DOHH2 (cell line): Measurements from ENCODE around the gene OR8B12.

ENCODE experiments used
- H3F3A ChIP-seq: fragments of 200-600 bp; sonication (generic), shearing (Covaris generic); 2 replicates; pipeline ENCODE4 v1.6.0; 2016; ENCODE audit warnings: antibody characterized with exemption, mild to moderate bottlenecking; ENCODE audit not compliant: control insufficient read depth, insufficient read depth
- H3K27ac ChIP-seq: fragments of 200-600 bp; sonication (generic); 2 replicates; pipeline ENCODE4 v1.5.1; 2014; ENCODE audit warnings: low read depth, mild to moderate bottlenecking, low read length, moderate library complexity
- H3K27me3 ChIP-seq: fragments of 200-600 bp; sonication (generic); 2 replicates; pipeline ENCODE4 v1.6.1; 2014; ENCODE audit warnings: mild to moderate bottlenecking, low read length, mixed read lengths; ENCODE audit not compliant: control insufficient read depth
- H3K36me3 ChIP-seq: fragments of 200-600 bp; sonication (generic); 2 replicates; pipeline ENCODE4 v1.6.1; 2014; ENCODE audit warnings: mild to moderate bottlenecking, low read length, moderate library complexity, mixed read lengths; ENCODE audit not compliant: control insufficient read depth
- H3K4me1 ChIP-seq: fragments of 200-600 bp; sonication (generic); 2 replicates; pipeline ENCODE4 v1.6.1; 2014; ENCODE audit warnings: mild to moderate bottlenecking, low read length, mixed read lengths; ENCODE audit not compliant: control insufficient read depth
- H3K4me2 ChIP-seq: fragments of 200-600 bp; sonication (generic); 2 replicates; pipeline ENCODE4 v1.6.0; 2014; ENCODE audit warnings: mild to moderate bottlenecking, low read length, moderate library complexity
- H3K4me3 ChIP-seq: fragments of 200-600 bp; sonication (generic); 2 replicates; pipeline ENCODE4 v1.5.1; 2014; ENCODE audit warnings: mild to moderate bottlenecking, low read length, mixed read lengths
- H3K79me2 ChIP-seq: fragments of 200-600 bp; sonication (generic); 2 replicates; pipeline ENCODE4 v1.6.1; 2014; ENCODE audit warnings: mild to moderate bottlenecking, low read length, mixed read lengths; ENCODE audit not compliant: control insufficient read depth
- H3K9me2 ChIP-seq: fragments of 200-600 bp; sonication (generic); replicated peaks from 2 replicates; pipeline ENCODE4 v1.6.1; 2014; ENCODE audit warnings: mild to moderate bottlenecking, low read length, mixed read lengths; ENCODE audit not compliant: control insufficient read depth
- H3K9me3 ChIP-seq: fragments of 200-600 bp; sonication (generic); 2 replicates; pipeline ENCODE4 v1.6.1; 2014; ENCODE audit warnings: antibody characterized with exemption, low read length, mixed read lengths; ENCODE audit not compliant: control insufficient read depth, insufficient read depth
- H4K20me1 ChIP-seq: fragments of 200-600 bp; sonication (generic); 2 replicates; pipeline ENCODE4 v1.6.0; 2014; ENCODE audit warnings: low read depth, mild to moderate bottlenecking, antibody characterized with exemption, low read length, moderate library complexity; ENCODE audit not compliant: control insufficient read depth, insufficient read depth
- CTCF ChIP-seq: fragments of 200-600 bp; sonication (generic); IDR thresholded peaks from one replicate; pipeline ENCODE4 v1.5.1; 2014; ENCODE audit warnings: antibody characterized with exemption, mild to moderate bottlenecking, low read depth, low read length; ENCODE audit not compliant: poor library complexity, severe bottlenecking
- EZH2phosphoT487 ChIP-seq: fragments of 200-600 bp; sonication (generic); IDR thresholded peaks from 2 replicates; pipeline ENCODE4 v1.6.1; 2017; ENCODE audit warnings: borderline replicate concordance, mild to moderate bottlenecking, antibody characterized with exemption, low read length, moderate library complexity, mixed read lengths

The OR8B12 gene

DNA sequence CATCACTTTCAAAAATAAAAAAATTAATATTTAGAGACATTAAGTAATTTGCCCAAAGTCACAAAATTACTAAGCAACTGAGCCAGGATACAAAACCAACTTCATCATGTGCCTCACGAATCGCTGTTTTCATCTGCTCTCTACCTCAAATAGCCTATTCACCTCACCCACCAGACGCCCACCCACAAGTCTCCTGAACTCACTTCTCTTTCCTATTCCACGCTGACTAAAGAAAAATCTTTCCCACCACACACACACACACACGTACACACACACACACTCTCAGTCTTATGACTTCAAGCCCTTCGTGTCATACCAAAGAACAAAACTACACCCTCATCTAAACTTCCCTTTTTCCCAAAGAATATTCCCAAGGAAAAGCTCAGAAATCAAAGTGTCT, 2.2 kb downstream of the OR8B12 start:
- TF ChIP-seq CTCF = no peak
- no peak for TF ChIP-seq EZH2phosphoT487

DNA sequence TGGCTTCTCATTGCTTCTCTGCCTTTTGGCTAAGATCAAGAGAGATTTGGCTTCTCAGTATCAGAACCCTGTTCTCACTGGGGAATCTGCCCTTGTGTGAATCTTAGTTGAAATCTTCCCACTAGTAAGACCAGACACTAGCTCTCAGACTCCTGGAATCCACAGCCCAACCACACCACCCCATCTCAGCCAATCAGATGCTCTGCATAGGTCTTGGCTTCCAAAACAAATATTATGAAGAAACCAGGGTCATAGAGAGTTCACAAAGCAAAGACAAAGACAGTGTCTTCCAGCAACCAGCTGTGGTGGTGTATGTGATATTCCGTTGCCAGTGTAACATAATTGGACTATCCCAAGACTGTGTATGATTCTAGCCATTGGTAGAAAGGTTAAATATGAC, 5.4 kb downstream of the OR8B12 start:
- no peaks in the 10 kb centered on the region for H3K36me3 ChIP-seq
- no peak overlapping the region for H3K4me3 ChIP-seq
- no peaks in the 10 kb centered on the region for H3K79me2 ChIP-seq
- no peaks in the 10 kb centered on the region for H3F3A ChIP-seq
- no peaks in the 10 kb centered on the region for H3K4me1 ChIP-seq
- H3K27me3 ChIP-seq = no peaks in the 10 kb centered on the region
- H3K9me2 ChIP-seq = no peaks in the 10 kb centered on the region
- TF ChIP-seq EZH2phosphoT487 (no peak), CTCF (no peak)
- no peaks in the 10 kb centered on the region for H3K9me3 ChIP-seq
- no peak overlapping the region for H3K4me2 ChIP-seq
- no peaks in the 10 kb centered on the region for H4K20me1 ChIP-seq
- H3K27ac ChIP-seq = no peak overlapping the region

More for the DNA sequence above, 2.2 kb downstream of the OR8B12 start:
- no peaks in the 10 kb centered on the region for H3K9me2 ChIP-seq
- no peaks in the 10 kb centered on the region for H3K9me3 ChIP-seq
- no peak overlapping the region for H3K27ac ChIP-seq
- H3K4me3 ChIP-seq = no peak overlapping the region
- H3K4me2 ChIP-seq = no peak overlapping the region
- H3K79me2 ChIP-seq = no peaks in the 10 kb centered on the region
- no peaks in the 10 kb centered on the region for H3K36me3 ChIP-seq
- H4K20me1 ChIP-seq = no peaks in the 10 kb centered on the region
- H3F3A ChIP-seq = no peaks in the 10 kb centered on the region
- H3K27me3 ChIP-seq = no peaks in the 10 kb centered on the region
- H3K4me1 ChIP-seq = no peaks in the 10 kb centered on the region

DNA sequence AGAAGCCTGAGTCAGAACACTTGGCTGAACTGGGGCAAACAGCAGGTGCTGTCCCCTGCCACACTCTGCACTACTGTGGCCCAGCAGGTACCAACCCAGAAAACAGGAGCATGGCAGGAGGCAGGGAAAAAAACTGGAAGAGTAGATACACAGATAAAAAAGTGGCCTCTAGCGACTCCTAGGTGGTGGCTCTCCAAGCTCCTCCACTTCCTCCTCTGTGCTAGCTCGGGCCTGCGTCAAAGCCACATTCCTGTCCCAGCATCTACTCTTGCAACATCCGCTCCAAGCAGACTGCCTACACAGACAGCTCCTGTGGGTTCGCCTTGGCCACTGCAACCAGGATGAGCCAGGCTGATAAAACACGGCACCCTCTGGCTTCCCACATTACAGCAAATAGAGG, 6.9 kb downstream of the OR8B12 start:
- Histone ChIP-seq H3K9me3 (no peaks in the 10 kb centered on the region), H3K79me2 (no peaks in the 10 kb centered on the region), H3K36me3 (no peaks in the 10 kb centered on the region), H3K27me3 (no peaks in the 10 kb centered on the region), H3K4me3 (no peak overlapping the region), H3K4me2 (no peak overlapping the region), H3K27ac (no peak overlapping the region), H3K9me2 (no peaks in the 10 kb centered on the region), H4K20me1 (no peaks in the 10 kb centered on the region), H3K4me1 (no peaks in the 10 kb centered on the region), H3F3A (no peaks in the 10 kb centered on the region)
- no peak for TF ChIP-seq EZH2phosphoT487
- no peak for TF ChIP-seq CTCF
